DOHH2 (cell line): ENCODE results near the gene RFC4.
"Not testable (repeated sequence)": the region's sequence is repeated elsewhere in the genome, so short reads cannot be mapped to it uniquely, and the experiment has no call there.

ENCODE experiments used
- H3F3A ChIP-seq: fragments of 200-600 bp; sonication (generic), shearing (Covaris generic); 2 replicates; pipeline ENCODE4 v1.6.0; 2016; ENCODE audit warnings: antibody characterized with exemption, mild to moderate bottlenecking; ENCODE audit not compliant: control insufficient read depth, insufficient read depth
- H3K27ac ChIP-seq: fragments of 200-600 bp; sonication (generic); 2 replicates; pipeline ENCODE4 v1.5.1; 2014; ENCODE audit warnings: low read depth, mild to moderate bottlenecking, low read length, moderate library complexity
- H3K27me3 ChIP-seq: fragments of 200-600 bp; sonication (generic); 2 replicates; pipeline ENCODE4 v1.6.1; 2014; ENCODE audit warnings: mild to moderate bottlenecking, low read length, mixed read lengths; ENCODE audit not compliant: control insufficient read depth
- H3K36me3 ChIP-seq: fragments of 200-600 bp; sonication (generic); 2 replicates; pipeline ENCODE4 v1.6.1; 2014; ENCODE audit warnings: mild to moderate bottlenecking, low read length, moderate library complexity, mixed read lengths; ENCODE audit not compliant: control insufficient read depth
- H3K4me1 ChIP-seq: fragments of 200-600 bp; sonication (generic); 2 replicates; pipeline ENCODE4 v1.6.1; 2014; ENCODE audit warnings: mild to moderate bottlenecking, low read length, mixed read lengths; ENCODE audit not compliant: control insufficient read depth
- H3K4me2 ChIP-seq: fragments of 200-600 bp; sonication (generic); 2 replicates; pipeline ENCODE4 v1.6.0; 2014; ENCODE audit warnings: mild to moderate bottlenecking, low read length, moderate library complexity
- H3K4me3 ChIP-seq: fragments of 200-600 bp; sonication (generic); 2 replicates; pipeline ENCODE4 v1.5.1; 2014; ENCODE audit warnings: mild to moderate bottlenecking, low read length, mixed read lengths
- H3K79me2 ChIP-seq: fragments of 200-600 bp; sonication (generic); 2 replicates; pipeline ENCODE4 v1.6.1; 2014; ENCODE audit warnings: mild to moderate bottlenecking, low read length, mixed read lengths; ENCODE audit not compliant: control insufficient read depth
- H3K9me2 ChIP-seq: fragments of 200-600 bp; sonication (generic); replicated peaks from 2 replicates; pipeline ENCODE4 v1.6.1; 2014; ENCODE audit warnings: mild to moderate bottlenecking, low read length, mixed read lengths; ENCODE audit not compliant: control insufficient read depth
- H3K9me3 ChIP-seq: fragments of 200-600 bp; sonication (generic); 2 replicates; pipeline ENCODE4 v1.6.1; 2014; ENCODE audit warnings: antibody characterized with exemption, low read length, mixed read lengths; ENCODE audit not compliant: control insufficient read depth, insufficient read depth
- H4K20me1 ChIP-seq: fragments of 200-600 bp; sonication (generic); 2 replicates; pipeline ENCODE4 v1.6.0; 2014; ENCODE audit warnings: low read depth, mild to moderate bottlenecking, antibody characterized with exemption, low read length, moderate library complexity; ENCODE audit not compliant: control insufficient read depth, insufficient read depth
- EZH2phosphoT487 ChIP-seq: fragments of 200-600 bp; sonication (generic); IDR thresholded peaks from 2 replicates; pipeline ENCODE4 v1.6.1; 2017; ENCODE audit warnings: borderline replicate concordance, mild to moderate bottlenecking, antibody characterized with exemption, low read length, moderate library complexity, mixed read lengths
- TF ChIP-seq, protein P1 (sequence below): fragments of 200-600 bp; sonication (generic); IDR thresholded peaks from one replicate; pipeline ENCODE4 v1.5.1; 2014; ENCODE audit warnings: antibody characterized with exemption, mild to moderate bottlenecking, low read depth, low read length; ENCODE audit not compliant: poor library complexity, severe bottlenecking

RFC4 gene

DNA sequence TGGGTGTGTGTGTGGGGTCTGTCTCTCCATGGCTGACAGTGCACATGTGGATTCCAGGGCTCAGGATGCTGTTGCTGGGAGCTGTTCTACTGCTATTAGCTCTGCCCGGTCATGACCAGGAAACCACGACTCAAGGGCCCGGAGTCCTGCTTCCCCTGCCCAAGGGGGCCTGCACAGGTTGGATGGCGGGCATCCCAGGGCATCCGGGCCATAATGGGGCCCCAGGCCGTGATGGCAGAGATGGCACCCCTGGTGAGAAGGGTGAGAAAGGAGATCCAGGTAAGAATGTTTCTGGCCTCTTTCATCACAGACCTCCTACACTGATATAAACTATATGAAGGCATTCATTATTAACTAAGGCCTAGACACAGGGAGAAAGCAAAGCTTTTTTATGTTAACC is 46.7 kb upstream of the RFC4 start:
- Histone ChIP-seq H3K4me2 (no peak overlapping the region), H3K4me3 (no peak overlapping the region), H3K27ac (no peak overlapping the region), H3K27me3 (no peaks in the 10 kb centered on the region), H3K79me2 (no peaks in the 10 kb centered on the region), H3K4me1 (peaks cover 28% of the 10 kb centered on the region), H3K36me3 (no peaks in the 10 kb centered on the region), H3F3A (no peaks in the 10 kb centered on the region), H3K9me2 (no peaks in the 10 kb centered on the region; the same call in 1 of the 2 replicates), H4K20me1 (no peaks in the 10 kb centered on the region), H3K9me3 (no peaks in the 10 kb centered on the region)
- TF ChIP-seq EZH2phosphoT487: no peak
- TF ChIP-seq, protein P1, sequence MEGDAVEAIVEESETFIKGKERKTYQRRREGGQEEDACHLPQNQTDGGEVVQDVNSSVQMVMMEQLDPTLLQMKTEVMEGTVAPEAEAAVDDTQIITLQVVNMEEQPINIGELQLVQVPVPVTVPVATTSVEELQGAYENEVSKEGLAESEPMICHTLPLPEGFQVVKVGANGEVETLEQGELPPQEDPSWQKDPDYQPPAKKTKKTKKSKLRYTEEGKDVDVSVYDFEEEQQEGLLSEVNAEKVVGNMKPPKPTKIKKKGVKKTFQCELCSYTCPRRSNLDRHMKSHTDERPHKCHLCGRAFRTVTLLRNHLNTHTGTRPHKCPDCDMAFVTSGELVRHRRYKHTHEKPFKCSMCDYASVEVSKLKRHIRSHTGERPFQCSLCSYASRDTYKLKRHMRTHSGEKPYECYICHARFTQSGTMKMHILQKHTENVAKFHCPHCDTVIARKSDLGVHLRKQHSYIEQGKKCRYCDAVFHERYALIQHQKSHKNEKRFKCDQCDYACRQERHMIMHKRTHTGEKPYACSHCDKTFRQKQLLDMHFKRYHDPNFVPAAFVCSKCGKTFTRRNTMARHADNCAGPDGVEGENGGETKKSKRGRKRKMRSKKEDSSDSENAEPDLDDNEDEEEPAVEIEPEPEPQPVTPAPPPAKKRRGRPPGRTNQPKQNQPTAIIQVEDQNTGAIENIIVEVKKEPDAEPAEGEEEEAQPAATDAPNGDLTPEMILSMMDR: no peak

DNA sequence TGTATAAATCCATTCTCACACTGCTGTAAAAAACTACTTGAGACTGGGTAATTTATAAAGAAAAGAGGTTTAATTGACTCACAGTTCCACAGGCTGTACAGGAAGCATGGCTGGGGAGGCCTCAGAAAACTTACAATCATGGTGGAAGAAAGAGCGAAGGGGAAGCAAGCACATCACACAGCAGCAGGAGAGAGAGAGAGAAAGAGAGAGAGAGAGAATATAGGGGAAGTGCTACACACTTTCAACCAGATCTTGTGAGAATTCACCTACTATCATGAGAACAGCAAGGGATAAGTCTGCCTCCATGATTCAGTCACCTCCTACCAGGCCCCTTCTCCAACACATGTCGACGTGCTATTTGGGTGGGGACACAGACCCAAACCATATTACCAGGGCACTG is 45.6 kb upstream of the RFC4 start:
- H3K9me2 ChIP-seq, H3K27me3 ChIP-seq, H3F3A ChIP-seq, H3K4me3 ChIP-seq, H3K36me3 ChIP-seq, H3K9me3 ChIP-seq, H3K79me2 ChIP-seq, H3K4me2 ChIP-seq, H4K20me1 ChIP-seq, H3K27ac ChIP-seq: not testable (repeated sequence)
- peaks cover 19% of the 10 kb centered on the region for H3K4me1 ChIP-seq

DNA sequence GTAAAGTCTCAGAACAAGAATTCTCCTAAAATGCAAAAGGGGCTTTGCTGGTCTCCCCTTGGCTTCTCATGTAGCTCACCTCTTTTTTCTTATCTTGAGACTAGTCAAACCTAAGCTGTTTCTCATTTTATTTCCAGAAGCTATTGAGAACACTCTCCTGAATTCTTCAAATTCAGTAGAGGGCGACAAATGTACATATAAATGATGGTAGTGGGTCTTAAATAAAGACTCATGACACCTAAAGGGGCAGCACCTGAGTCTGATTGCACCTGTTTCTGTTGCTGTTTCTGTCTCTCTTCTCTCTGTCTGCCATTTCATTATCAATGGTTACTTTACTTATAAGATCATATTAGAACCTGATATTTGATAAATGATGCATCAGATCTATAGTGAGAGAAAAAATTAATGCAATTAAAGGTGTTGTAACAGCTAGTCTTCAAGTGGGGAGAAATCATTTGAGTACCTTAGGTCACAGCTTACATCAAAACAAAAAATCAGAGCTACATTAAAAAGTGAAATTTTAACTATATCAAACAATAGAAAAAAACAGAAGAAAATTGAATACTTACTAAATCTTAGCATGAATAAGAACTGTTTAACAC is 43.2 kb upstream of the RFC4 start:
- Histone ChIP-seq H4K20me1 (no peaks in the 10 kb centered on the region), H3K4me3 (no peak overlapping the region), H3K27me3 (peaks cover 16% of the 10 kb centered on the region), H3K9me2 (no peaks in the 10 kb centered on the region; the same call in 1 of the 2 replicates), H3K4me2 (0 out of 2 replicates have a peak overlapping the region, but pooled peaks have one; percentile 12), H3K4me1 (peaks cover 19% of the 10 kb centered on the region), H3K27ac (no peak overlapping the region), H3K79me2 (no peaks in the 10 kb centered on the region), H3K9me3 (no peaks in the 10 kb centered on the region), H3K36me3 (no peaks in the 10 kb centered on the region), H3F3A (no peaks in the 10 kb centered on the region)
- TF ChIP-seq EZH2phosphoT487: no peak
- TF ChIP-seq, protein P1: peak; percentile 78

DNA sequence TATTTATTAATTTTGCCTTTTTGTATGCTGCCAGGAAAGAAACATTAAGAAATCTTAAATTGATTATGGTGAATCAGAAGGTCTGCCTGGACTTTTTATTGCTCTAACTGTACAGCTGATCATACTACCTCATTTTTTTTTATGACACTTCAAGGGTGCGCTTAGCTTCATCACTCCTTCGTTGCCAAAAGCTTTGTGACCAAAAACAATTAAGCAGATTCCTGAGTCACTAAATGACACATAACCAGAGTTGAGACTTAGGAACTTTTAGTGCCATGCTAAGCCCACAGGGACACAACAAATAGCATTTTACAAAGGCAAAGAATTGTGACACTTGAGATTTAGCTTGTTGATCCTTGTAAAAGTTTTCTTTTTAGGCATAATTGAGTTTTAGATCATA is 41.2 kb upstream of the RFC4 start:
- H3F3A ChIP-seq: no peaks in the 10 kb centered on the region
- peaks cover 19% of the 10 kb centered on the region for H3K4me1 ChIP-seq
- H3K4me3 ChIP-seq: no peak overlapping the region
- no peaks in the 10 kb centered on the region for H3K36me3 ChIP-seq
- H3K27ac ChIP-seq: no peak overlapping the region
- H3K9me3 ChIP-seq: no peaks in the 10 kb centered on the region
- no peaks in the 10 kb centered on the region for H4K20me1 ChIP-seq
- no peak overlapping the region for H3K4me2 ChIP-seq
- peaks cover 16% of the 10 kb centered on the region for H3K27me3 ChIP-seq
- no peaks in the 10 kb centered on the region; the same call in 1 of the 2 replicates for H3K9me2 ChIP-seq
- H3K79me2 ChIP-seq: no peaks in the 10 kb centered on the region
- TF ChIP-seq EZH2phosphoT487: no peak
- TF ChIP-seq, protein P1: no peak
